ENCODE measurements around the gene TAF11L9.
"Not testable (repeated sequence)": the region's sequence is repeated elsewhere in the genome, so short reads cannot be mapped to it uniquely, and the experiment has no call there.

TAF11L9 gene

GRCh38 chr5:17604951-17605350, 10.8 kb upstream of the TAF11L9 start:
- no peak overlapping the region for H3K27ac ChIP-seq
- DNase-seq: no peak
- no peak for TF ChIP-seq CTCF (IDR thresholded peaks at IDR 0.05; ENCODE audit: low read depth, low read length, missing control alignments)
- H3K4me3 ChIP-seq (ENCODE audit: low read depth, low read length): no peak overlapping the region
- no peaks in the 10 kb centered on the region for H3K36me3 ChIP-seq (replicated peaks)
- no peaks in the 10 kb centered on the region for H3K27me3 ChIP-seq (replicated peaks)
- in situ Hi-C loops (cut with HindIII; ENCODE audit: low pct_ligation_motif_present, low sequenced_read_pairs): no loop called here

DNA sequence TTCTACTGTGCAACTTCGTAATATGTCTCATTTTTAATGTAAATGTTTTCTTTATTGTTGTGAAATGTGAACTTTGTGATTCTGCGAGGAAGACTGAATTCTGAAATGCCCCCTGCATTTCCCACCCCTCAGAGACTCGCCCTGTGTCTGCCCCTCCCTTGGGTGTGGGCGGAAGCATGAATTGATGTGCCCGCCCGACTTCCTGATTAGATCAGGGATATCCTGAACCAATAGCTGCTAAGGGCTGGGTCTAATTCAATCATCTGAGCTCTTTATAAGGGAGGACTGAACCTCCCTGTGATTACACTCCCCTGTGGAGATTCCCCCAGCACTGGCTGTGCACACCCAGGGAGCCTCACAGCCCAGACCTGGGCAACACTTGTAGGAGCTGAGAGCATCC, 9.7 kb upstream of the TAF11L9 start, which contains the start of gene TAF11L11:
Gene TAF11L11, plus strand, starts transcription at position 304 of the 400 bp plus-strand sequence.
- H3K4me3 ChIP-seq (ENCODE audit: low read depth, low read length); in situ Hi-C loops (cut with HindIII; ENCODE audit: low pct_ligation_motif_present, low sequenced_read_pairs): not testable (repeated sequence)

DNA sequence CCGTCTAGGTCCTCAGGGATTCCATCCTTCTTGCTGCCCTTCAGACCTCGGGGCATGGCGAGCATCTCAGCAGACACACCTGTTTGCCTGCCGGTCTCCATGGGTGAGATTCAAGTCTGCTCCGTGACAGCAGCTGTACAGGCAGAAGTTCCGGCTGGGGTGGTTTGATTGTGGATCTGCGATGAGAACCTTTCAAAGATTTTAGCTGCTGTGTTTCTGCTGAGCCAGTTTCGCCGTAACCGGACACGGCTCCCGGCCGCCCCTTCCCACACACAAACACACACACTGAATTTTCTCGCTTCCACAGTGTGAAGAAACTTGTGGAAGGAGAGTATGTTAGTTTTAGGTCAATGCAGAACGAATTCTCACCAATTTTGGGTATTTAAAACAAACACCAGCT, 3.5 kb upstream of the TAF11L9 start, which contains the start of gene TAF11L10:
Gene TAF11L10, minus strand, starts transcription at position 101 of the 400 bp plus-strand sequence.
- H3K27me3 ChIP-seq (replicated peaks); H3K27ac ChIP-seq; DNase-seq; H3K4me3 ChIP-seq (ENCODE audit: low read depth, low read length); in situ Hi-C loops (cut with HindIII; ENCODE audit: low pct_ligation_motif_present, low sequenced_read_pairs); H3K36me3 ChIP-seq (replicated peaks): not testable (repeated sequence)

More for the DNA sequence above, 9.7 kb upstream of the TAF11L9 start, which contains the start of gene TAF11L11:
- H3K27me3 ChIP-seq (replicated peaks); DNase-seq; H3K36me3 ChIP-seq (replicated peaks); H3K27ac ChIP-seq: not testable (repeated sequence)

DNA sequence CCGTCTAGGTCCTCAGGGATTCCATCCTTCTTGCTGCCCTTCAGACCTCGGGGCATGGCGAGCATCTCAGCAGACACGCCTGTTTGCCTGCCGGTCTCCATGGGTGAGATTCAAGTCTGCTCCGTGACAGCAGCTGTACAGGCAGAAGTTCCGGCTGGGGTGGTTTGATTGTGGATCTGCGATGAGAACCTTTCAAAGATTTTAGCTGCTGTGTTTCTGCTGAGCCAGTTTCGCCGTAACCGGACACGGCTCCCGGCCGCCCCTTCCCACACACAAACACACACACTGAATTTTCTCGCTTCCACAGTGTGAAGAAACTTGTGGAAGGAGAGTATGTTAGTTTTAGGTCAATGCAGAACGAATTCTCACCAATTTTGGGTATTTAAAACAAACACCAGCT, 3.3 kb downstream of the TAF11L9 start, which contains the start of gene TAF11L8:
Gene TAF11L8, minus strand, starts transcription at position 101 of the 400 bp plus-strand sequence.
- H3K27me3 ChIP-seq (replicated peaks); H3K27ac ChIP-seq; H3K4me3 ChIP-seq (ENCODE audit: low read depth, low read length); in situ Hi-C loops (cut with HindIII; ENCODE audit: low pct_ligation_motif_present, low sequenced_read_pairs); DNase-seq; H3K36me3 ChIP-seq (replicated peaks): not testable (repeated sequence)

GRCh38 chr5:17585658-17586057, 8.5 kb downstream of the TAF11L9 start, which contains the start of gene TAF11L7:
Gene TAF11L7, minus strand, starts transcription at chr5:17585758.
- DNase-seq; H3K36me3 ChIP-seq (replicated peaks); H3K27me3 ChIP-seq (replicated peaks); H3K27ac ChIP-seq; in situ Hi-C loops (cut with HindIII; ENCODE audit: low pct_ligation_motif_present, low sequenced_read_pairs); H3K4me3 ChIP-seq (ENCODE audit: low read depth, low read length): not testable (repeated sequence)
